GM12874 (cell line): ENCODE results near the gene MARCHF4.

Experiments used
- CTCF ChIP-seq: IDR thresholded peaks from 2 replicates; pipeline ENCODE4 v1.5.1; 2011; ENCODE audit warnings: low read depth, mild to moderate bottlenecking, control low read depth, low read length, moderate library complexity; ENCODE audit not compliant: insufficient read depth

The MARCHF4 gene

GRCh38 chr2:216339456-216340279, 32.6 kb downstream of the MARCHF4 start:
- TF ChIP-seq CTCF: no peak

DNA sequence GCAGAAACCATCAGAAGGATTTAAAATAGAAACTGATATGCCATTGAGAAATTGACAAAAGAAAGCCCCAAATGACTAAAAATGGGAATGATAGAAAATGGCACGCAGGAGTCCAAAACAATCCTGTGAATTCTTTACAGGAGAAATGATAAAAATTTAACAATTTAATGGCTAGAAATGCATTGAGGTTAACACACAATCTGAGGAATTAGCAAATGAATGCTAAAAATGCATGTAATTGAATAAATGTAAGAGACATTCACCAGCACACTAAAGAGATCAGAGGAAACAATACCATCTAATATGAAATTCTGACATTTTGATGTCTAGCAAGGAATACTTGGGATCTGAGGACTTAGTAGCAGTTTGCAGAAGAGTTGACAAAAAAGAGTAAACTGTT, 37.0 kb downstream of the MARCHF4 start:
- TF ChIP-seq CTCF: no peak

GRCh38 chr2:216328347-216328746, 43.9 kb downstream of the MARCHF4 start:
- TF ChIP-seq CTCF: no peak

GRCh38 chr2:216327447-216327935, 44.8 kb downstream of the MARCHF4 start:
- TF ChIP-seq CTCF: no peak
